PC-3 (cell line): ENCODE data around the gene BCAS3. TPM values are rescaled to one million over a fixed set of nuclear protein-coding genes. Genes with fewer than 3 reads are reported as not detected.

Source experiments
- ATAC-seq: fragments of 200-7000 bp; cut with Tn5 transposase; 2 replicates; pipeline ENCODE4 v1.9.1; 2020; ENCODE audit warnings: mild to moderate bottlenecking, moderate library complexity
- BruUV-seq: library from RNA; stranded (reverse); fragments of 400-500 nt; replicated peaks from 2 replicates; lab custom pipeline; 2021; lab: Mats Ljungman, UMichigan
- CTCF ChIA-PET: fragments of 300-600 bp; sonication (Branson Sonifier 250); formaldehyde crosslinking; loops from one replicate; lab custom pipeline; 2022; ENCODE audit warnings: antibody characterized with exemption; lab: Charles Lee
- POLR2A ChIA-PET: fragments of 300-600 bp; sonication (Branson Sonifier 250); formaldehyde crosslinking; loops from one replicate; lab custom pipeline; 2022; ENCODE audit warnings: antibody characterized with exemption; ENCODE audit not compliant: unreplicated experiment; lab: Charles Lee
- DNase-seq: peaks from one replicate; pipeline ENCODE4 v3.0.0-alpha.2; 2015
- H2AFZ ChIP-seq: fragments of 300-600 bp; sonication (generic); 2 replicates; pipeline ENCODE4 v1.6.0; 2016; ENCODE audit warnings: antibody characterized with exemption, low read length
- H3F3A ChIP-seq: fragments of 300-600 bp; sonication (generic); one replicate; pipeline ENCODE4 v1.6.0; 2017; ENCODE audit warnings: antibody characterized with exemption, low read length, control low read depth, mild to moderate bottlenecking; ENCODE audit not compliant: unreplicated experiment
- H3K27ac ChIP-seq: fragments of 300-600 bp; sonication (generic); 2 replicates; pipeline ENCODE4 v1.5.1; 2016; ENCODE audit warnings: mild to moderate bottlenecking, low read length
- H3K27me3 ChIP-seq: fragments of 300-600 bp; sonication (generic); 2 replicates; pipeline ENCODE4 v1.6.1; 2016; ENCODE audit warnings: low read length, mixed read lengths
- H3K36me3 ChIP-seq: fragments of 300-600 bp; sonication (generic); 2 replicates; pipeline ENCODE4 v1.6.1; 2016; ENCODE audit warnings: low read depth, mixed run types, low read length, mixed read lengths
- H3K4me1 ChIP-seq: fragments of 300-600 bp; sonication (generic); 2 replicates; pipeline ENCODE4 v1.5.1; 2016; ENCODE audit warnings: low read length; ENCODE audit not compliant: insufficient read depth
- H3K4me2 ChIP-seq: fragments of 300-600 bp; sonication (generic); 2 replicates; pipeline ENCODE4 v1.6.0; 2016; ENCODE audit warnings: low read length
- H3K4me3 ChIP-seq: fragments of 300-600 bp; sonication (generic); 2 replicates; pipeline ENCODE4 v1.5.1; 2016; ENCODE audit warnings: mild to moderate bottlenecking, low read length, mixed read lengths
- H3K79me2 ChIP-seq: fragments of 300-600 bp; sonication (generic); 2 replicates; pipeline ENCODE4 v1.6.1; 2017; ENCODE audit warnings: low read length, mixed read lengths
- H3K9ac ChIP-seq: fragments of 300-600 bp; sonication (generic); 2 replicates; pipeline ENCODE4 v1.6.0; 2016; ENCODE audit warnings: mild to moderate bottlenecking, low read length
- H3K9me2 ChIP-seq: fragments of 300-600 bp; sonication (generic); replicated peaks from 2 replicates; pipeline ENCODE4 v1.6.1; 2016; ENCODE audit warnings: mixed run types, low read length, mixed read lengths
- H3K9me3 ChIP-seq: fragments of 300-600 bp; sonication (generic); 2 replicates; pipeline ENCODE4 v1.6.1; 2016; ENCODE audit warnings: low read length, mixed read lengths
- H4K20me1 ChIP-seq: fragments of 300-600 bp; sonication (generic); 2 replicates; pipeline ENCODE4 v1.6.1; 2016; ENCODE audit warnings: low read length, mixed read lengths
- CTCF ChIP-seq: fragments of 300-600 bp; sonication (generic); conservative IDR thresholded peaks from 2 replicates; pipeline ENCODE4 v1.5.1; 2017; ENCODE audit warnings: antibody characterized with exemption, low read depth, mild to moderate bottlenecking, low read length
- EZH2 ChIP-seq: fragments of 300-600 bp; sonication (generic); IDR thresholded peaks from one replicate; pipeline ENCODE4 v1.6.1; 2017; ENCODE audit warnings: antibody characterized with exemption, mild to moderate bottlenecking, low read length; ENCODE audit not compliant: unreplicated experiment
- EZH2phosphoT487 ChIP-seq: fragments of 300-600 bp; sonication (generic); IDR thresholded peaks from 2 replicates; pipeline ENCODE4 v1.6.1; 2018; ENCODE audit warnings: mild to moderate bottlenecking, antibody characterized with exemption, low read length, borderline replicate concordance
- intact Hi-C: fragments of 100-400 bp; cut with micrococcal nuclease; formaldehyde crosslinking; loops from 2 replicates; pipeline ENCODE4 v1.9.0; 2023
- total RNA-seq: library from RNA; depleted of rRNA; stranded (reverse); fragments of >200 nt; gene quantifications from 2 replicates; pipeline ENCODE4 v1.2.3, GENCODE V29; 2014

The BCAS3 gene
- total RNA-seq, 1 experiment from 2014 or later, result 25.9 TPM

DNA sequence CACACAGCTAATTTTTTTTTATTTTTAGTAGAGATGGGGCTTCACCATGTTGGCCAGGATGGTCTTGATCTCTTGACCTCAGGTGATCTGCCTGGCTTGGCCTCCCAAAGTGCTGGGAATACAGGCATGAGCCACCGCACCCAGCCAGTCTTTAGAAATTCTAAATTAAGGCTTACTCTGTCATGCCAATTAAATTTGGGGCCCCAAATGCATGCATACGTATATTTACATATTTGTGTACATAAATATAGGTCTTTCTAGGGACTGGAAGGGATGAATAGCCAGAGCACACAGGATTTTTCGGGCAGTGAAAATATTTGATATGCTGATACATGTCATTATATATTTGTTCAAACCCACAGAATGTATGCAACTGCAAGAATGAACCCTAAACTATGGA lies 105.1 kb downstream of the BCAS3 start:
- DNase-seq, result no peak
- no peaks in the 10 kb centered on the region for H3K27me3 ChIP-seq
- CTCF ChIA-PET, result no interaction called here
- no peaks in the 10 kb centered on the region for H3K36me3 ChIP-seq
- no TSS peak for BruUV-seq
- H3K79me2 ChIP-seq, result no peaks in the 10 kb centered on the region
- intact Hi-C loops, result no loop called here
- H3K9me3 ChIP-seq, result no peaks in the 10 kb centered on the region
- H3K4me2 ChIP-seq, result no peak overlapping the region
- H3K9me2 ChIP-seq, result no peaks in the 10 kb centered on the region
- H3K27ac ChIP-seq, result no peak overlapping the region
- H3K4me3 ChIP-seq, result no peak overlapping the region
- ATAC-seq, result no peak
- POLR2A ChIA-PET, result no interaction called here
- no peaks in the 10 kb centered on the region for H4K20me1 ChIP-seq
- TF ChIP-seq CTCF (no peak), EZH2phosphoT487 (no peak), EZH2 (no peak)
- H2AFZ ChIP-seq, result no peak overlapping the region
- no peaks in the 10 kb centered on the region for H3F3A ChIP-seq
- H3K4me1 ChIP-seq, result no peaks in the 10 kb centered on the region
- no peak overlapping the region for H3K9ac ChIP-seq

GRCh38 chr17:60790205-60790604 lies 112.6 kb downstream of the BCAS3 start:
- DNase-seq, result no peak
- H3K9me3 ChIP-seq, result no peaks in the 10 kb centered on the region
- ChIA-PET CTCF (no interaction called here), POLR2A (no interaction called here)
- 0 out of 2 replicates have a peak, but pooled peaks cover 5% of the 10 kb centered on the region for H3K4me1 ChIP-seq
- no peaks in the 10 kb centered on the region for H3K79me2 ChIP-seq
- no peaks in the 10 kb centered on the region for H3F3A ChIP-seq
- no peaks in the 10 kb centered on the region for H3K9me2 ChIP-seq
- no peak overlapping the region for H3K27ac ChIP-seq
- no peak overlapping the region for H3K9ac ChIP-seq
- H3K4me2 ChIP-seq, result no peak overlapping the region
- H4K20me1 ChIP-seq, result no peaks in the 10 kb centered on the region
- BruUV-seq, result no TSS peak
- no peaks in the 10 kb centered on the region for H3K36me3 ChIP-seq
- no peaks in the 10 kb centered on the region for H3K27me3 ChIP-seq
- intact Hi-C loops, result no loop called here
- TF ChIP-seq CTCF (no peak), EZH2phosphoT487 (no peak), EZH2 (no peak)
- H2AFZ ChIP-seq, result no peak overlapping the region
- no peak for ATAC-seq
- no peak overlapping the region for H3K4me3 ChIP-seq

GRCh38 chr17:60792250-60792898 lies 114.7 kb downstream of the BCAS3 start:
- Histone ChIP-seq H3K4me3 (no peak overlapping the region), H3K9me3 (no peaks in the 10 kb centered on the region), H3K9ac (no peak overlapping the region), H3K27me3 (no peaks in the 10 kb centered on the region), H3K79me2 (no peaks in the 10 kb centered on the region), H3K27ac (no peak overlapping the region), H3K4me1 (0 out of 2 replicates have a peak, but pooled peaks cover 5% of the 10 kb centered on the region), H3F3A (no peaks in the 10 kb centered on the region), H4K20me1 (no peaks in the 10 kb centered on the region), H3K4me2 (no peak overlapping the region), H3K9me2 (no peaks in the 10 kb centered on the region), H3K36me3 (no peaks in the 10 kb centered on the region), H2AFZ (no peak overlapping the region)
- ATAC-seq (no peak), DNase-seq (no peak)
- no TSS peak for BruUV-seq
- ChIA-PET CTCF (no interaction called here), POLR2A (no interaction called here)
- TF ChIP-seq CTCF (no peak), EZH2 (no peak), EZH2phosphoT487 (no peak)
- intact Hi-C loops, result no loop called here
